ENCODE results near the gene EEFSEC. TPM values are rescaled to one million over a fixed set of nuclear protein-coding genes. Genes with fewer than 3 reads are reported as not detected.

The EEFSEC gene
- total RNA-seq, 1 donor from 2014 or later: 23.4 TPM

DNA sequence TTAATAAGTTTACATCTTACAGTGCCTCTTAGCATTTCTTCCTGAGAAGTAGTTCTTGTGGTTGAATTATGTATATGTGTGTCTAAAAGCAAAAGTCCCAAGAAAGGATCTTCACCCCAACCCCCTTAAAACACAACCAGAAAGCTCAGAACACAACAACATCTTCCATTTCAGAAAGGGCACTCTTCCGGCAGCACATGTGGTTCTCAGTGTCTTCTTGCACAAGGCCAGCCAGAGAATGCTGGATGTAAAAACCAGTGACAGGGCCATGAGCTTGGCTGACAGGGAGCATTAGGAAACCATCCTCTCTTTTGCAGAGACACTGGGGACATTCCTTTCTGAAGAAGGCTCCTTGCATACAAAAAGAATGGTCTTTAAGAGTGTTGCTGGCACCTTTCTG, 45.0 kb downstream of the EEFSEC start:
- Mint-ChIP-seq H3K27me3 (ENCODE audit: low read depth) (no peaks in the 10 kb centered on the region), H3K4me1 (peaks cover 42% of the 10 kb centered on the region), H3K27ac (ENCODE audit: unreplicated experiment) (peak overlapping the region; percentile 44), H3K4me3 (peak overlapping the region; percentile 1), H3K9me3 (no peaks in the 10 kb centered on the region), H3K36me3 (ENCODE audit: low read depth) (peaks cover 5% of the 10 kb centered on the region)
- TF ChIP-seq, protein P1, sequence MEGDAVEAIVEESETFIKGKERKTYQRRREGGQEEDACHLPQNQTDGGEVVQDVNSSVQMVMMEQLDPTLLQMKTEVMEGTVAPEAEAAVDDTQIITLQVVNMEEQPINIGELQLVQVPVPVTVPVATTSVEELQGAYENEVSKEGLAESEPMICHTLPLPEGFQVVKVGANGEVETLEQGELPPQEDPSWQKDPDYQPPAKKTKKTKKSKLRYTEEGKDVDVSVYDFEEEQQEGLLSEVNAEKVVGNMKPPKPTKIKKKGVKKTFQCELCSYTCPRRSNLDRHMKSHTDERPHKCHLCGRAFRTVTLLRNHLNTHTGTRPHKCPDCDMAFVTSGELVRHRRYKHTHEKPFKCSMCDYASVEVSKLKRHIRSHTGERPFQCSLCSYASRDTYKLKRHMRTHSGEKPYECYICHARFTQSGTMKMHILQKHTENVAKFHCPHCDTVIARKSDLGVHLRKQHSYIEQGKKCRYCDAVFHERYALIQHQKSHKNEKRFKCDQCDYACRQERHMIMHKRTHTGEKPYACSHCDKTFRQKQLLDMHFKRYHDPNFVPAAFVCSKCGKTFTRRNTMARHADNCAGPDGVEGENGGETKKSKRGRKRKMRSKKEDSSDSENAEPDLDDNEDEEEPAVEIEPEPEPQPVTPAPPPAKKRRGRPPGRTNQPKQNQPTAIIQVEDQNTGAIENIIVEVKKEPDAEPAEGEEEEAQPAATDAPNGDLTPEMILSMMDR (conservative IDR thresholded peaks at IDR 0.05): no peak
- DNase-seq (ENCODE audit: low read depth, low spot score): no peak

GRCh38 chr3:128199110-128199509, 45.8 kb downstream of the EEFSEC start:
- TF ChIP-seq, protein P1 (conservative IDR thresholded peaks at IDR 0.05): no peak
- peaks cover 5% of the 10 kb centered on the region for H3K36me3 Mint-ChIP-seq (ENCODE audit: low read depth)
- H3K9me3 Mint-ChIP-seq: no peaks in the 10 kb centered on the region
- H3K27ac Mint-ChIP-seq (ENCODE audit: unreplicated experiment): no peak overlapping the region
- H3K4me1 Mint-ChIP-seq: peaks cover 42% of the 10 kb centered on the region
- no peak for DNase-seq (ENCODE audit: low read depth, low spot score)
- no peak overlapping the region for H3K4me3 Mint-ChIP-seq
- no peaks in the 10 kb centered on the region for H3K27me3 Mint-ChIP-seq (ENCODE audit: low read depth)

- Mint-ChIP-seq H3K4me3 (no peak overlapping the region), H3K36me3 (ENCODE audit: low read depth) (peaks cover 5% of the 10 kb centered on the region), H3K27me3 (ENCODE audit: low read depth) (no peaks in the 10 kb centered on the region), H3K4me1 (peaks cover 28% of the 10 kb centered on the region), H3K9me3 (no peaks in the 10 kb centered on the region), H3K27ac (ENCODE audit: unreplicated experiment) (no peak overlapping the region)
- DNase-seq (ENCODE audit: low read depth, low spot score): no peak
- TF ChIP-seq, protein P1 (conservative IDR thresholded peaks at IDR 0.05): no peak
Observed at GRCh38 chr3:128201158-128201755, 48.0 kb downstream of the EEFSEC start.

DNA sequence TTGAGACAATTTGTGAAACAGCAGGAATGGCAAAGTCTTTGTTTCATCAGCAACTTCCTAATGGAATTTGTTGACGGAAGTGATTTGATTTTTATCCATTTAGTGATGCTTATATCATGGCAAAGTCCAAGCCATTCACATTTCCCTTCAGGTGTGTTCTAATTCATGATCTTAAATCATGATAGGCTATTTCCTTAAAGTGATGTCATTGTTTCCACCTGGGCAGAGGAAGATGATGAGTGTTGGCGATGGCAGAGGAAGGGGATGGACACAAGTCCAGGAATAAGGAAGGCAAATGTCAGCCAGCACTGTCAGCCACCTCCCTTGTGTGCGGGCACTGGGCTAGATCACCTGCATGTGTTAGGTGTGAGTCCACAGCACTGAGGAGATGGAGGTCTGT, 49.9 kb downstream of the EEFSEC start:
- peaks cover 5% of the 10 kb centered on the region for H3K36me3 Mint-ChIP-seq (ENCODE audit: low read depth)
- TF ChIP-seq, protein P1 (conservative IDR thresholded peaks at IDR 0.05): no peak
- H3K27me3 Mint-ChIP-seq (ENCODE audit: low read depth): no peaks in the 10 kb centered on the region
- no peak overlapping the region for H3K27ac Mint-ChIP-seq (ENCODE audit: unreplicated experiment)
- H3K9me3 Mint-ChIP-seq: no peaks in the 10 kb centered on the region
- DNase-seq (ENCODE audit: low read depth, low spot score): no peak
- no peak overlapping the region for H3K4me3 Mint-ChIP-seq
- H3K4me1 Mint-ChIP-seq: peaks cover 10% of the 10 kb centered on the region

DNA sequence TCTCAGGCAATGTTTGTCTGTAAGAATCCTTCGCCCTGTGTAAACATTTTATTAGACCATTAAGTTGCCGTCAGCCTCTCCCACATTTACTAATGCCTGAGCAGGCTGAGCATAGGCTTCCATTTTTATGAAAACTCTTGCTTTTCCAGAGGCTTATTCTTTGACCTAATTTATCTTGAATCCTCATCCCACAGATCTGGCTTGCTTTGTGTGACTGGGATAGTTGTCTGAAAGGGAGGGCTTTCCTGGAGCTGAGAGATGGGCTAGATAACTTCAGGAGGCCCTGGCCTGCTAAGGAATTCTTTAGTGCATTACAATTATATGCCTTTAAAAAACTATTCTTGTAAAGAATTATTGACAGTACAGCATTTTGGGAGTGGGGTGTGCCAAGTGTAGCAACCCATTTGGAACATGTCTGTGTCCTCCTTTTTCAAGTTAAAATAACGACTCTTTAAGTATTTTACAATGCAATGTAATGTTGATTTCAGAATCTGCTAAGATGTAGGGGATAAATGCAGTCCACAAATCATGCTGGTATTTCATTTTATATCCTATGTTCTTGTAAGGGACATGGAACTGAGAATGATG, 52.4 kb downstream of the EEFSEC start:
- TF ChIP-seq, protein P1 (conservative IDR thresholded peaks at IDR 0.05): no peak
- Mint-ChIP-seq H3K9me3 (no peaks in the 10 kb centered on the region), H3K4me3 (no peak overlapping the region), H3K36me3 (ENCODE audit: low read depth) (peaks cover 3% of the 10 kb centered on the region), H3K4me1 (peaks cover 6% of the 10 kb centered on the region), H3K27ac (ENCODE audit: unreplicated experiment) (no peak overlapping the region), H3K27me3 (ENCODE audit: low read depth) (no peaks in the 10 kb centered on the region)
- DNase-seq (ENCODE audit: low read depth, low spot score): no peak
